GM12878 (cell line): ENCODE measurements around the gene PCDHGA3. TPM values are rescaled to one million over a fixed set of nuclear protein-coding genes. Genes with fewer than 3 reads are reported as not detected.

Experiments used
- CHD4 ChIP-seq: fragments of 200-600 bp; sonication (generic); IDR thresholded peaks from 2 replicates; pipeline ENCODE4 v1.6.1; 2016; ENCODE audit warnings: mild to moderate bottlenecking
- CREM ChIP-seq: IDR thresholded peaks from 2 replicates; pipeline ENCODE4 v1.6.1; 2014; ENCODE audit warnings: antibody characterized with exemption, low read depth
- EGR1 ChIP-seq, 2 experiments: IDR thresholded peaks; 1 replicate in 1 of 2; 2 replicates in 1 of 2; pipeline ENCODE4 v1.6.1; 2011 to 2012; ENCODE audit warnings: low read depth in 2 of 2, low read length in 2 of 2, borderline replicate concordance in 1 of 2, mild to moderate bottlenecking in 1 of 2, moderate library complexity in 1 of 2
- HDGF ChIP-seq: fragments of 450-650 bp; IDR thresholded peaks from 2 replicates; pipeline ENCODE4 v1.6.1; 2016; ENCODE audit warnings: antibody characterized with exemption
- IKZF1 ChIP-seq: fragments of 450-650 bp; conservative IDR thresholded peaks from 2 replicates; pipeline ENCODE4 v1.6.1; 2017; ENCODE audit warnings: antibody characterized with exemption, mild to moderate bottlenecking
- KAT2A ChIP-seq: conservative IDR thresholded peaks from 2 replicates; pipeline ENCODE4 v1.6.1; 2011; ENCODE audit warnings: low read depth, low read length; ENCODE audit not compliant: control insufficient read depth
- LARP7 ChIP-seq: fragments of 450-650 bp; IDR thresholded peaks from 2 replicates; pipeline ENCODE4 v1.6.1; 2017; ENCODE audit warnings: mild to moderate bottlenecking
- MTA3 ChIP-seq: IDR thresholded peaks from 2 replicates; pipeline ENCODE4 v1.6.1; 2012; ENCODE audit warnings: low read length, inconsistent platforms, borderline replicate concordance
- PML ChIP-seq: IDR thresholded peaks from 2 replicates; pipeline ENCODE4 v1.6.1; 2012; ENCODE audit warnings: low read length, inconsistent platforms
- POLR2AphosphoS2 ChIP-seq: IDR thresholded peaks from 2 replicates; pipeline ENCODE4 v1.6.1; 2011; ENCODE audit warnings: low read depth, mild to moderate bottlenecking, low read length, improper control_type of control experiment, moderate library complexity
- SPI1 ChIP-seq: IDR thresholded peaks from 2 replicates; pipeline ENCODE4 v1.6.1; 2011; ENCODE audit warnings: low read depth, mild to moderate bottlenecking, low read length, moderate library complexity, borderline replicate concordance; ENCODE audit not compliant: insufficient read depth
- TARDBP ChIP-seq: IDR thresholded peaks from 2 replicates; pipeline ENCODE4 v1.6.1; 2016; ENCODE audit warnings: borderline replicate concordance
- TCF3 ChIP-seq: IDR thresholded peaks from 2 replicates; pipeline ENCODE4 v1.6.1; 2012; ENCODE audit warnings: low read depth, mild to moderate bottlenecking, low read length, borderline replicate concordance; ENCODE audit not compliant: insufficient read depth
- ZBTB40 ChIP-seq: fragments of 450-650 bp; IDR thresholded peaks from 2 replicates; pipeline ENCODE4 v1.6.1; 2016; ENCODE audit warnings: mild to moderate bottlenecking, moderate library complexity, borderline replicate concordance
- ZNF592 ChIP-seq: fragments of 450-650 bp; IDR thresholded peaks from 2 replicates; pipeline ENCODE4 v1.6.1; 2017; ENCODE audit warnings: mild to moderate bottlenecking, moderate library complexity
- polyA plus RNA-seq, 11 experiments: library from polyadenylated mRNA; depleted of rRNA in 4 of 11; unstranded in 6 of 11; stranded (reverse) in 5 of 11; fragments of >200 nt; fragmentation: Nextera tagmentation in 4 of 11; fragmentation: Illumina TruSeq in 1 of 11; extraction: Ambion mirVana in 4 of 11; extraction: Trizol in 1 of 11; gene quantifications; 1 replicate in 1 of 11; 2 replicates in 10 of 11; pipeline versions ENCODE4 v1.2.1 to v1.2.3, GENCODE V29; 2011 to 2016; ENCODE audit warnings: inconsistent platforms in 2 of 11, missing spikeins in 2 of 11, low read depth in 1 of 11
- total RNA-seq, 4 experiments: library from RNA; depleted of rRNA in 3 of 4; stranded (reverse); fragments of >200 nt in 3 of 4; fragmentation: Illumina TruSeq in 1 of 4; extraction: Trizol in 1 of 4; gene quantifications; 2 replicates each; pipeline versions ENCODE4 v1.2.1 to v1.2.3, GENCODE V29; 2013 to 2021
- TF ChIP-seq, protein P1 (sequence below): IDR thresholded peaks from 2 replicates; pipeline ENCODE4 v1.6.1; 2011; ENCODE audit warnings: borderline replicate concordance, low read depth, mild to moderate bottlenecking, moderate library complexity, low read length; ENCODE audit not compliant: insufficient read depth, poor library complexity, severe bottlenecking
- TF ChIP-seq, protein P2 (sequence below): fragments of 450-650 bp; conservative IDR thresholded peaks from 2 replicates; pipeline ENCODE4 v1.6.1; 2017; ENCODE audit warnings: mild to moderate bottlenecking, moderate library complexity

The PCDHGA3 gene
- total and polyA plus RNA-seq, 10 of the 15 experiments (the other 5 are each of a cell fraction or from before 2014, with no cell fraction given), result 0.06 to 0.17 (median 0.11) TPM; not detected in 6

DNA sequence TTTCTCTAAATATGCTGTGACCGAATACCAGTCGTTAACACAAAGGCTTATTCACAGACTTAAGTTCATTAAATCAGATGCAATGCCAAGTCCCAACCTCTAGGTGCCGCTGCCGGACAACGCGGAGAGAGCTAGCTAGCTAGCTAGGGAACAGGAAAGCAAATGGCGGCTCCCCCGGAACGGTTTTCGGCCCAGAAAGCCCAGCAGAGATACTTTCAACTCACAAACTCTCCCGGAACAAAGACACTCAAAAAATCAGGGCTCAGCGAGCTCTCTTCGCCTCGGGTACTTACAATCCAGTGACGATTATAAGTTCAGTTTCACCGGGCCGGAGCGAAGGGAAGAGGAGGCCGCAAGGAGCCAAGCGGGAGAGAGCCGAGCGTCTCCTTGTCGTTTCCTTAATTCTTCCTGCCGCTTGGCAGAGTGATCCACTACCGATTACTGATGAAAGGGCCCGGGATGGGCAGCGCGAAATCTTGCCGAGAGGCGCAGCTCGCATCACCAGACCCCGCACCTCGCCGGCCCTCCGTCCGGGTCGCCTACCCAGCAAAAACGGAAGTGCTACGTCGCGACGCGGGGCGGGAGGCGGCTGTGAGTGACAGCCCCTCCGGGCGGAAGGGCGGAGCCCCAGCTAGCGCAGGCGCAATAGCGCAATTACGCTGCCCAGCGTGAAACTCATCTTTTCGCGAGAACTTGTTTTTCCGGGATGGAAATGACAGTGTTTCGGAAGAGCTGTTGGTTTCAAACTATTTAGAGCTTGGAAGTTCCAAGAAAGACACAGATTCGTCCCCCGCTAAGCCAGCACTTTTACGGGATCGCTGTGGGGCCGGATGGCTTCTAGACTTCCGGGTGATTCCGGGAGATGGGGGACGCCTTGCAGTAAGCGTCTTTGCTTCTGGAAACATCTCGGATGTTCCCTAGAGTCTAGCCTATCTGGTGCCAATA, 23.1 kb upstream of the PCDHGA3 start, which contains the start of gene TAF7 (continued):
- TF ChIP-seq, protein P1, sequence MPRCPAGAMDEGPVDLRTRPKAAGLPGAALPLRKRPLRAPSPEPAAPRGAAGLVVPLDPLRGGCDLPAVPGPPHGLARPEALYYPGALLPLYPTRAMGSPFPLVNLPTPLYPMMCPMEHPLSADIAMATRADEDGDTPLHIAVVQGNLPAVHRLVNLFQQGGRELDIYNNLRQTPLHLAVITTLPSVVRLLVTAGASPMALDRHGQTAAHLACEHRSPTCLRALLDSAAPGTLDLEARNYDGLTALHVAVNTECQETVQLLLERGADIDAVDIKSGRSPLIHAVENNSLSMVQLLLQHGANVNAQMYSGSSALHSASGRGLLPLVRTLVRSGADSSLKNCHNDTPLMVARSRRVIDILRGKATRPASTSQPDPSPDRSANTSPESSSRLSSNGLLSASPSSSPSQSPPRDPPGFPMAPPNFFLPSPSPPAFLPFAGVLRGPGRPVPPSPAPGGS, result no peak
- TF ChIP-seq IKZF1 (peak; percentile 58), SPI1 (peak; percentile 93), LARP7 (0 out of 2 replicates have a peak, but pooled peaks have one; percentile 41), EGR1 (IDR thresholded peaks at IDR 0.05; ENCODE audit: borderline replicate concordance in 1 of 2, low read depth in 2 of 2, low read length in 2 of 2) (0 out of 3 replicates have a peak, but pooled peaks of 1 of the 2 experiments have one; percentile 18), TCF3 (no peak), KAT2A (no peak), POLR2AphosphoS2 (peak; percentile 94), PML (peak; percentile 97), CREM (peak; percentile 81), HDGF (no peak), ZBTB40 (peak; percentile 66), CHD4 (no peak), MTA3 (peak; percentile 2; the same call in 1 of the 2 replicates), ZNF592 (no peak), TARDBP (no peak)
- TF ChIP-seq, protein P2, sequence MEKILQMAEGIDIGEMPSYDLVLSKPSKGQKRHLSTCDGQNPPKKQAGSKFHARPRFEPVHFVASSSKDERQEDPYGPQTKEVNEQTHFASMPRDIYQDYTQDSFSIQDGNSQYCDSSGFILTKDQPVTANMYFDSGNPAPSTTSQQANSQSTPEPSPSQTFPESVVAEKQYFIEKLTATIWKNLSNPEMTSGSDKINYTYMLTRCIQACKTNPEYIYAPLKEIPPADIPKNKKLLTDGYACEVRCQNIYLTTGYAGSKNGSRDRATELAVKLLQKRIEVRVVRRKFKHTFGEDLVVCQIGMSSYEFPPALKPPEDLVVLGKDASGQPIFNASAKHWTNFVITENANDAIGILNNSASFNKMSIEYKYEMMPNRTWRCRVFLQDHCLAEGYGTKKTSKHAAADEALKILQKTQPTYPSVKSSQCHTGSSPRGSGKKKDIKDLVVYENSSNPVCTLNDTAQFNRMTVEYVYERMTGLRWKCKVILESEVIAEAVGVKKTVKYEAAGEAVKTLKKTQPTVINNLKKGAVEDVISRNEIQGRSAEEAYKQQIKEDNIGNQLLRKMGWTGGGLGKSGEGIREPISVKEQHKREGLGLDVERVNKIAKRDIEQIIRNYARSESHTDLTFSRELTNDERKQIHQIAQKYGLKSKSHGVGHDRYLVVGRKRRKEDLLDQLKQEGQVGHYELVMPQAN, result no peak
